K562 (cell line): ENCODE results near the gene ITSN1. TPM values are rescaled to one million over a fixed set of nuclear protein-coding genes. Genes with fewer than 3 reads are reported as not detected.

Source experiments
- ATAC-seq: fragments of 200-7000 bp; cut with Tn5 transposase; 3 replicates; pipeline ENCODE4 v1.9.1; 2020; ENCODE audit warnings: moderate library complexity
- BruUV-seq: library from RNA; stranded (reverse); fragments of 400-500 nt; replicated peaks from 2 replicates; lab custom pipeline; 2021; lab: Mats Ljungman, UMichigan
- CTCF ChIA-PET: fragments of 300-600 bp; formaldehyde crosslinking; extraction: SDS; loops from one replicate; lab custom pipeline; 2021; ENCODE audit warnings: low intra/inter-chr PET ratio; lab: Yijun Ruan, JAX
- POLR2A ChIA-PET: fragments of 300-600, 350-650 bp; sonication (Branson Sonifier 250); formaldehyde crosslinking; extraction: SDS; loops from one replicate; lab custom pipeline; 2021; ENCODE audit warnings: antibody characterized with exemption, inconsistent platforms; lab: Yijun Ruan, JAX
- DNase-seq, 4 experiments: peaks; one replicate each; pipeline versions ENCODE4 v3.0.0 to v3.0.0-alpha.2; 2011 to 2018; ENCODE audit warnings: low spot score in 3 of 4, mixed read lengths in 3 of 4; ENCODE audit errors: extremely low read depth in 1 of 4
- FAIRE-seq: peaks from 2 replicates; lab custom pipeline; 2011; peaks lifted over from hg19 to GRCh38; lab: Jason Lieb, UNC
- H2AFZ ChIP-seq: 2 replicates; pipeline ENCODE4 v1.6.0; 2011; ENCODE audit warnings: low read depth, low read length, control low read depth, inconsistent platforms
- H3K27ac ChIP-seq: fragments of 200-600 bp; 3 replicates; pipeline ENCODE4 v1.8.0; 2011; ENCODE audit warnings: low read depth, mild to moderate bottlenecking, control low read depth, inconsistent platforms, low read length, moderate library complexity, mixed read lengths; ENCODE audit errors: extremely low read depth
- H3K27me3 ChIP-seq, 2 experiments: fragments of 300-600 bp in 1 of 2; 2 replicates in 1 of 2; 3 replicates in 1 of 2; pipeline versions ENCODE4 v1.6.0 to v1.8.0; 2011; ENCODE audit warnings: inconsistent platforms in 2 of 2, low read length in 2 of 2, mild to moderate bottlenecking in 1 of 2, mixed read lengths in 1 of 2, moderate library complexity in 1 of 2; ENCODE audit not compliant: control insufficient read depth in 2 of 2, insufficient read depth in 2 of 2
- H3K36me3 ChIP-seq: fragments of 300-600 bp; 3 replicates; pipeline ENCODE4 v1.8.0; 2011; ENCODE audit warnings: mild to moderate bottlenecking, low read length, inconsistent platforms; ENCODE audit not compliant: control insufficient read depth, insufficient read depth
- H3K4me1 ChIP-seq, 2 experiments: fragments of 200-600 bp in 1 of 2; replicated peaks in 1 of 2; 2 replicates in 1 of 2; 3 replicates in 1 of 2; pipeline versions ENCODE4 v1.5.1 to v1.8.0; 2011; ENCODE audit warnings: inconsistent platforms in 2 of 2, low read length in 2 of 2, mild to moderate bottlenecking in 1 of 2, mixed read lengths in 1 of 2, moderate library complexity in 1 of 2; ENCODE audit not compliant: control insufficient read depth in 2 of 2, insufficient read depth in 2 of 2
- H3K4me2 ChIP-seq: 2 replicates; pipeline ENCODE4 v1.6.1; 2011; ENCODE audit warnings: low read length, control low read depth, inconsistent platforms, mixed read lengths; ENCODE audit not compliant: insufficient read depth
- H3K4me3 ChIP-seq: fragments of 200-600 bp; sonication (generic), shearing (Covaris generic); 2 replicates; pipeline ENCODE4 v1.5.1; 2016; ENCODE audit warnings: control low read depth, inconsistent platforms
- H3K79me2 ChIP-seq: fragments of 200-600 bp; 3 replicates; pipeline ENCODE4 v1.8.0; 2011; ENCODE audit warnings: low read length, inconsistent platforms; ENCODE audit not compliant: control insufficient read depth, insufficient read depth
- H3K9ac ChIP-seq, 2 experiments: 2 replicates each; pipeline versions ENCODE4 v1.6.0 to v1.6.1; 2011; ENCODE audit warnings: low read depth in 2 of 2, low read length in 2 of 2, control low read depth in 1 of 2, inconsistent platforms in 1 of 2, mild to moderate bottlenecking in 1 of 2, mixed read lengths in 1 of 2; ENCODE audit not compliant: insufficient read depth in 1 of 2
- H3K9me1 ChIP-seq: one replicate; pipeline ENCODE4 v1.6.0; 2011; ENCODE audit warnings: inconsistent platforms, mild to moderate bottlenecking, low read length, moderate library complexity; ENCODE audit not compliant: control insufficient read depth, insufficient read depth
- H3K9me3 ChIP-seq: replicated peaks from 2 replicates; pipeline ENCODE4 v1.5.1; 2011; ENCODE audit warnings: low read depth, low read length, inconsistent platforms; ENCODE audit not compliant: control insufficient read depth, insufficient read depth
- H4K20me1 ChIP-seq: replicated peaks from 2 replicates; pipeline ENCODE4 v1.6.1; 2011; ENCODE audit warnings: low read length, inconsistent platforms, mixed read lengths; ENCODE audit not compliant: control insufficient read depth, insufficient read depth
- ATF4 ChIP-seq: fragments of 450-650 bp; formaldehyde crosslinking; IDR thresholded peaks from 2 replicates; pipeline ENCODE4 v1.4.0; 2022; ENCODE audit warnings: mild to moderate bottlenecking, moderate library complexity
- CEBPB ChIP-seq: fragments of 450-650 bp; IDR thresholded peaks from 2 replicates; pipeline ENCODE4 v1.6.1; 2016; ENCODE audit warnings: missing genetic modification characterization, missing compliant biosample characterization
- CEBPG ChIP-seq, 3 experiments: fragments of 200-800 bp in 1 of 3; sonication (Bioruptor generic) in 1 of 3; sonication (generic) in 1 of 3; formaldehyde crosslinking in 1 of 3; IDR thresholded peaks in 2 of 3; conservative IDR thresholded peaks in 1 of 3; 2 replicates each; pipeline versions ENCODE4 v1.6.1 to v1.8.0; 2016 to 2022; ENCODE audit warnings: missing compliant biosample characterization in 2 of 3, missing genetic modification characterization in 2 of 3, mild to moderate bottlenecking in 1 of 3, missing genetic modification reagents in 1 of 3
- EHMT2 ChIP-seq: fragments of 450-650 bp; IDR thresholded peaks from 2 replicates; pipeline ENCODE4 v1.6.1; 2018; ENCODE audit warnings: antibody characterized with exemption
- KDM1A ChIP-seq, 2 experiments: fragments of 450-650 bp; IDR thresholded peaks; 2 replicates each; pipeline ENCODE4 v1.6.1; 2016; ENCODE audit warnings: mild to moderate bottlenecking in 2 of 2
- ZSCAN32 ChIP-seq: fragments of 450-650 bp; formaldehyde crosslinking; IDR thresholded peaks from 2 replicates; pipeline ENCODE4 v1.4.0; 2020; ENCODE audit warnings: mild to moderate bottlenecking, moderate library complexity
- WGBS: fragments of 100-300 bp; shearing (Covaris generic); methylation state at CpG from one replicate; pipeline ENCODE4 v1.1.6; 2016; ENCODE audit warnings: low coverage, mixed read lengths; ENCODE audit not compliant: insufficient coverage; ENCODE audit errors: missing lambda C conversion rate; 5-methylcytosine and 5-hydroxymethylcytosine counted together
- in situ Hi-C: fragments of 300-500 bp; cut with MboI; formaldehyde crosslinking; loops from 4 replicates; pipeline ENCODE4 v1.15.0; 2018; ENCODE audit warnings: inconsistent platforms, mixed read lengths
- intact Hi-C: fragments of 100-400 bp; cut with micrococcal nuclease; formaldehyde crosslinking; loops from 2 replicates; pipeline ENCODE4 v1.14.2; 2022
- polyA plus RNA-seq, 8 experiments: library from polyadenylated mRNA; depleted of rRNA in 4 of 8; stranded (reverse) in 5 of 8; unstranded in 3 of 8; fragments of >200 nt; fragmentation: Nextera tagmentation in 2 of 8; fragmentation: Illumina TruSeq in 1 of 8; extraction: Ambion mirVana in 2 of 8; extraction: Trizol in 1 of 8; gene quantifications; 2 replicates each; pipeline versions ENCODE4 v1.2.1 to v1.2.3, GENCODE V29; 2011 to 2014; ENCODE audit warnings: inconsistent platforms in 1 of 8, missing spikeins in 1 of 8
- total RNA-seq, 7 experiments: library from RNA; depleted of rRNA in 6 of 7; stranded (reverse); fragments of >200 nt in 6 of 7; fragmentation: Illumina TruSeq in 2 of 7; extraction: Trizol in 2 of 7; gene quantifications; 2 replicates each; pipeline versions ENCODE4 v1.2.1 to v1.2.3, GENCODE V29; 2011 to 2021; ENCODE audit warnings: low replicate concordance in 1 of 7
- TF ChIP-seq, protein P1 (sequence below): fragments of 200-400 bp; formaldehyde crosslinking; IDR thresholded peaks from 2 replicates; pipeline ENCODE4 v1.6.1; 2017; ENCODE audit warnings: mild to moderate bottlenecking, low read depth, low read length, moderate library complexity
- TF ChIP-seq, protein P2 (sequence below), 2 experiments: fragments of 450-650 bp in 1 of 2; sonication (generic) in 1 of 2; formaldehyde crosslinking in 1 of 2; IDR thresholded peaks in 1 of 2; conservative IDR thresholded peaks in 1 of 2; 2 replicates each; pipeline versions ENCODE4 v1.6.1 to v1.8.1; 2016 to 2023; ENCODE audit warnings: mild to moderate bottlenecking in 2 of 2, moderate library complexity in 2 of 2, inconsistent platforms in 1 of 2, missing genetic modification reagents in 1 of 2

Gene ITSN1
- total and polyA plus RNA-seq, 9 of the 15 experiments (the other 6 are each of a cell fraction or from before 2014, with no cell fraction given): 1.1 to 12.6 (median 4.8) TPM

GRCh38 chr21:33598051-33598450 lies 44.2 kb upstream of the ITSN1 start:
- 83% methylated on average over 1 of the region's 1 CpG for WGBS
- H3K4me3 ChIP-seq: no peak overlapping the region
- no peaks in the 10 kb centered on the region for H3K9me1 ChIP-seq
- BruUV-seq: no TSS peak
- no peak overlapping the region for H3K4me2 ChIP-seq
- H4K20me1 ChIP-seq: no peaks in the 10 kb centered on the region
- POLR2A ChIA-PET: interaction anchor here (1.1 to 2.8 kb wide), 2 partner anchors 10 to 53 kb away, joined by 3 to 15 read pairs; partner anchors contain the start of gene DONSON
- CTCF ChIA-PET: no interaction called here
- no peaks in the 10 kb centered on the region for H3K4me1 ChIP-seq
- ATAC-seq: no peak
- TF ChIP-seq, protein P1, sequence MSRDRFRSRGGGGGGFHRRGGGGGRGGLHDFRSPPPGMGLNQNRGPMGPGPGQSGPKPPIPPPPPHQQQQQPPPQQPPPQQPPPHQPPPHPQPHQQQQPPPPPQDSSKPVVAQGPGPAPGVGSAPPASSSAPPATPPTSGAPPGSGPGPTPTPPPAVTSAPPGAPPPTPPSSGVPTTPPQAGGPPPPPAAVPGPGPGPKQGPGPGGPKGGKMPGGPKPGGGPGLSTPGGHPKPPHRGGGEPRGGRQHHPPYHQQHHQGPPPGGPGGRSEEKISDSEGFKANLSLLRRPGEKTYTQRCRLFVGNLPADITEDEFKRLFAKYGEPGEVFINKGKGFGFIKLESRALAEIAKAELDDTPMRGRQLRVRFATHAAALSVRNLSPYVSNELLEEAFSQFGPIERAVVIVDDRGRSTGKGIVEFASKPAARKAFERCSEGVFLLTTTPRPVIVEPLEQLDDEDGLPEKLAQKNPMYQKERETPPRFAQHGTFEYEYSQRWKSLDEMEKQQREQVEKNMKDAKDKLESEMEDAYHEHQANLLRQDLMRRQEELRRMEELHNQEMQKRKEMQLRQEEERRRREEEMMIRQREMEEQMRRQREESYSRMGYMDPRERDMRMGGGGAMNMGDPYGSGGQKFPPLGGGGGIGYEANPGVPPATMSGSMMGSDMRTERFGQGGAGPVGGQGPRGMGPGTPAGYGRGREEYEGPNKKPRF: no peak
- peak; percentile 66 for TF ChIP-seq ATF4 (CRISPR knock-in tag)
- TF ChIP-seq EHMT2: no peak
- TF ChIP-seq, protein P2, sequence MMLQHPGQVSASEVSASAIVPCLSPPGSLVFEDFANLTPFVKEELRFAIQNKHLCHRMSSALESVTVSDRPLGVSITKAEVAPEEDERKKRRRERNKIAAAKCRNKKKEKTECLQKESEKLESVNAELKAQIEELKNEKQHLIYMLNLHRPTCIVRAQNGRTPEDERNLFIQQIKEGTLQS (IDR thresholded peaks at IDR 0.05): peak; percentile 59
- TF ChIP-seq, protein P2 (CRISPR knock-in tag; conservative IDR thresholded peaks at IDR 0.05): no peak
- TF ChIP-seq CEBPB (tag): 0 out of 2 replicates have a peak, but pooled peaks have one; percentile 16
- TF ChIP-seq ZSCAN32: peak; percentile 52; the same call in 1 of the 2 replicates
- no peak for TF ChIP-seq CEBPG (CRISPR knock-in tag; IDR thresholded peaks at IDR 0.05)
- peak; percentile 60 to 82 for TF ChIP-seq CEBPG (tag; conservative IDR thresholded peaks at IDR 0.05 in 1 of 2, IDR thresholded peaks at IDR 0.05 in 1 of 2)
- no peak for TF ChIP-seq KDM1A (IDR thresholded peaks at IDR 0.05)
- TF ChIP-seq, all 486 proteins: peak for 5
- intact Hi-C loops: no loop called here
- Histone ChIP-seq H3K9ac (no peak overlapping the region), H3K79me2 (no peaks in the 10 kb centered on the region), H3K9me3 (no peaks in the 10 kb centered on the region), H3K27me3 (no peaks in the 10 kb centered on the region), H3K36me3 (peaks cover 59% of the 10 kb centered on the region), H2AFZ (no peak overlapping the region), H3K27ac (no peak overlapping the region)
- in situ Hi-C loops: no loop called here
- FAIRE-seq: no peak
- DNase-seq: no peak
